Fibroblast of the aortic adventitia (primary cell): ENCODE data around the gene ACYP2. TPM values are rescaled to one million over a fixed set of nuclear protein-coding genes. Genes with fewer than 3 reads are reported as not detected.
"Not testable (repeated sequence)": the region's sequence is repeated elsewhere in the genome, so short reads cannot be mapped to it uniquely, and the experiment has no call there.

Experiments used
- DNase-seq: peaks from one replicate; pipeline ENCODE4 v3.0.0-alpha.2; 2010; ENCODE audit warnings: low read depth
- H3K4me3 ChIP-seq: 2 replicates; pipeline ENCODE4 v1.5.1; 2011; ENCODE audit warnings: low read depth, mild to moderate bottlenecking, control low read depth, low read length, moderate library complexity
- CTCF ChIP-seq: IDR thresholded peaks from 2 replicates; pipeline ENCODE4 v1.5.1; 2011; ENCODE audit warnings: mild to moderate bottlenecking, low read length, control low read depth, inconsistent platforms; ENCODE audit not compliant: insufficient read depth
- total RNA-seq: library from RNA; depleted of rRNA; stranded (reverse); fragments of >200 nt; gene quantifications from 2 replicates; pipeline ENCODE4 v1.2.3, GENCODE V29; 2012; ENCODE audit warnings: low replicate concordance

Gene ACYP2
- 7.8 and 11.5 TPM in 2 replicates for total RNA-seq

GRCh38 chr2:54115284-54116137, at the start of gene ACYP2:
TSS of gene ACYP2 (plus strand) at chr2:54115615.
- peak; percentile 31 for TF ChIP-seq CTCF
- DNase-seq = peak; percentile 95
- peak within 1 kb of the TSS; percentile 78 for H3K4me3 ChIP-seq

GRCh38 chr2:54065891-54066290, 49.5 kb upstream of the ACYP2 start:
- no peak for TF ChIP-seq CTCF
- H3K4me3 ChIP-seq = no peak overlapping the region
- DNase-seq = no peak

- no peak overlapping the region for H3K4me3 ChIP-seq
- DNase-seq = no peak
- TF ChIP-seq CTCF = no peak
Observed at GRCh38 chr2:54067851-54068375, 47.5 kb upstream of the ACYP2 start.

GRCh38 chr2:54072483-54072882, 42.9 kb upstream of the ACYP2 start:
- not testable (repeated sequence) for DNase-seq, H3K4me3 ChIP-seq

- no peak for TF ChIP-seq CTCF
- no peak overlapping the region for H3K4me3 ChIP-seq
- DNase-seq = peak; percentile 61
Observed at GRCh38 chr2:54073796-54074195, 41.6 kb upstream of the ACYP2 start.

- no peak overlapping the region for H3K4me3 ChIP-seq
- no peak for DNase-seq
- TF ChIP-seq CTCF = no peak
Observed at GRCh38 chr2:54074606-54075341, 40.6 kb upstream of the ACYP2 start.

- DNase-seq = no peak
- no peak for TF ChIP-seq CTCF
- no peak overlapping the region for H3K4me3 ChIP-seq
Observed at GRCh38 chr2:54076586-54076985, 38.8 kb upstream of the ACYP2 start.
